Hepatocyte (in vitro differentiated cells): Measurements from ENCODE around the gene KCNMA1.

Experiments
- EZH2 ChIP-seq: fragments of 200-600 bp; sonication (generic); IDR thresholded peaks from 2 replicates; pipeline ENCODE4 v1.6.1; 2016; ENCODE audit warnings: antibody characterized with exemption, mild to moderate bottlenecking, borderline replicate concordance
- EZH2phosphoT487 ChIP-seq: fragments of 200-600 bp; sonication (generic); IDR thresholded peaks from one replicate; pipeline ENCODE4 v1.6.1; 2018; ENCODE audit warnings: antibody characterized with exemption, mild to moderate bottlenecking, low read depth, moderate library complexity; ENCODE audit not compliant: unreplicated experiment, severe bottlenecking
- TF ChIP-seq, protein P1 (sequence below): fragments of 200-600 bp; sonication (generic); IDR thresholded peaks from 2 replicates; pipeline ENCODE4 v1.5.1; 2016; ENCODE audit warnings: antibody characterized with exemption, mild to moderate bottlenecking; ENCODE audit not compliant: poor library complexity

DNA sequence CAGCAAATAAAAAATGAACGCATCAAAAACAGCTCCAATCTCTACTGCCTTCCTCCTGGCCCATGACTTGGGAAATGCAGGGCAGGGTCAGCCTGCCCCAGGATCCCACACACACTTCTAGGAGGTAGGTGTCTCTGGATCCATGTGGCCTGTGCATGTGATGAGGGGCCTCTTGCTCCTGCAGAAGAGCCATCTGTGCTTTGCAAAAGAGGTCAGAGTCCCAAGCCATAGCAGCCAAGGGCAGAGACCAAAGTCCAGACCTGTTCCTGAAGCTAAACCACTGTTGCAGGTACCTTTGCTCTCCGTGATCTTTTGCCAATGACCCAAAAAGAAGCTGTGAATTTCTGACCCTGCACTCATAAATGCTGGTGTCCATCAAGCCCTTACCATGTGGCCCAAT, 57.1 kb downstream of the KCNMA1 start:
- TF ChIP-seq, protein P1, sequence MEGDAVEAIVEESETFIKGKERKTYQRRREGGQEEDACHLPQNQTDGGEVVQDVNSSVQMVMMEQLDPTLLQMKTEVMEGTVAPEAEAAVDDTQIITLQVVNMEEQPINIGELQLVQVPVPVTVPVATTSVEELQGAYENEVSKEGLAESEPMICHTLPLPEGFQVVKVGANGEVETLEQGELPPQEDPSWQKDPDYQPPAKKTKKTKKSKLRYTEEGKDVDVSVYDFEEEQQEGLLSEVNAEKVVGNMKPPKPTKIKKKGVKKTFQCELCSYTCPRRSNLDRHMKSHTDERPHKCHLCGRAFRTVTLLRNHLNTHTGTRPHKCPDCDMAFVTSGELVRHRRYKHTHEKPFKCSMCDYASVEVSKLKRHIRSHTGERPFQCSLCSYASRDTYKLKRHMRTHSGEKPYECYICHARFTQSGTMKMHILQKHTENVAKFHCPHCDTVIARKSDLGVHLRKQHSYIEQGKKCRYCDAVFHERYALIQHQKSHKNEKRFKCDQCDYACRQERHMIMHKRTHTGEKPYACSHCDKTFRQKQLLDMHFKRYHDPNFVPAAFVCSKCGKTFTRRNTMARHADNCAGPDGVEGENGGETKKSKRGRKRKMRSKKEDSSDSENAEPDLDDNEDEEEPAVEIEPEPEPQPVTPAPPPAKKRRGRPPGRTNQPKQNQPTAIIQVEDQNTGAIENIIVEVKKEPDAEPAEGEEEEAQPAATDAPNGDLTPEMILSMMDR, result no peak
- TF ChIP-seq EZH2, result no peak
- TF ChIP-seq EZH2phosphoT487, result no peak
